ENCODE measurements around the gene TRIM14.
A peak's percentile ranks its signal among the peaks of the same experiment; 100 is the strongest.

The TRIM14 gene, protein sequence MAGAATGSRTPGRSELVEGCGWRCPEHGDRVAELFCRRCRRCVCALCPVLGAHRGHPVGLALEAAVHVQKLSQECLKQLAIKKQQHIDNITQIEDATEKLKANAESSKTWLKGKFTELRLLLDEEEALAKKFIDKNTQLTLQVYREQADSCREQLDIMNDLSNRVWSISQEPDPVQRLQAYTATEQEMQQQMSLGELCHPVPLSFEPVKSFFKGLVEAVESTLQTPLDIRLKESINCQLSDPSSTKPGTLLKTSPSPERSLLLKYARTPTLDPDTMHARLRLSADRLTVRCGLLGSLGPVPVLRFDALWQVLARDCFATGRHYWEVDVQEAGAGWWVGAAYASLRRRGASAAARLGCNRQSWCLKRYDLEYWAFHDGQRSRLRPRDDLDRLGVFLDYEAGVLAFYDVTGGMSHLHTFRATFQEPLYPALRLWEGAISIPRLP

DNA sequence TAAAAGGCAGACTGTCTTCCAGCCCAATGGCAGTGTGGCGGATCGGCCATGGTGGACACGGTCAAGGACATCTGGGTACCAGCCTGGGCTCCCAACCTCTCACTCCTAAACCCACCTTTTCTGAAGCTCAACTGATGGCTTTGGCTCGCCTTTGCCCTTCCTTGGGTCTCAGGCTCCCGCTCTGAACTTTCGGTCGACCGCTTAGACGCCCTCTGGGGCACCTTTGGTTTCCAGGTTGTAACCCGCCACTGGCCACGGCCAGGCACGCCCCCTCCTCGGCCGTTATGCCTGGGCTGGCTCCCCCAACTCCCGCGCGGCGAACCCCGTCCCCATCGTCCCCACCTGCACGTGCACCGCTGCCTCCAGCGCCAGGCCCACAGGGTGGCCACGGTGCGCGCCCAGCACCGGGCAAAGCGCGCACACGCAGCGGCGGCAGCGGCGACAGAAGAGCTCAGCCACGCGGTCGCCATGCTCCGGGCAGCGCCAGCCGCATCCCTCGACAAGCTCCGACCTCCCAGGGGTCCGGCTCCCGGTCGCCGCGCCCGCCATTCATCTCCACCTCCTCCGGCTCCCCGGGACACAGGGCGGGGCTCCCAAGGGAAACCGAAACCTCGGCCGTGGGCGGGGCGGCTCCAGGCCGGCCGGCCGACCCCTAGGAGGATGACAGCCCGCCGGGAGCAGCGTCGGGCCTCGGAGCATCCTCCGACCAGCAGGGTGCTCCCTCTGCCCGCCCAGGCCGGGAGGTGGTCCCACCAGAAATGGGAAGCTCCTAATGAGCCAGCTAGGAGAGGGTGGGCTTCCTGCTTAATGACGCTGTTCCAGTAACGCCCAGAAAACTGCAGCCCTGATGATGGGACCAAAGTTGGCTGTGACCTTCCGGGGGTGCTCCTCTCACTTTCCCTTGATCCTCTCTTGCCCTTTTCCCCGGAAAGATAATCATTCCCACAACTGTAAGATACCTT lies at the start of gene TRIM14:
Gene TRIM14, minus strand, starts transcription at position 583 of the 962 bp plus-strand sequence. Its CDS starts 34 bp downstream, at position 549.
- no peak for DNase-seq

DNA sequence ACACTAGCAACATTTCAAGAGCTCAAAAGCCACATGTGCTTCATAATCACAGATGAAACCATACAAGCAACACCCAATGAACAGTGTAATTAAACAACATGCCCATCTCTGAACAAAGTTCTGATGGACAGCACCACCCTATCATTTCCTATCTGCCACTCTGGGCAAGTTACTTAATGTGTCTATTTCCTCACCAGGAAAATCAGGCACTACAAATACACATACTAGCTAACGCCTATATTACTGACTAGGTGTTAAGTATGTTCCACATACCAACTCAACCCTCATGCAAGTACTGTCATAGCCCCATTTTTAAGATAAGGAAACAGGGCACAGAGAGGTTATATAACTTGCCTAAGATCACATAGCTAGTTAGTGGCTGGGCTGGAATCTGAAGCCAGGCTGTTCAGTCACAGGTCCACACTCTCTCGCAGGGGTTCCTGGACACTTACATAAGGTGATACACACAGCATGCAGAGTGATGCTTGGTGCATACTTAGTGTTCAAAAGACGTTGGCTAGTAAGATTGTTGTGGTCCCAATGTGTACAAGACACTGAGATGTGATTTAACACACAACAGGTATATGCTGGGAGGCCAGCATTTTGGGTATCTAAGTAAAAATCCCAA lies 49.2 kb upstream of the TRIM14 start:
- no peak for DNase-seq

DNA sequence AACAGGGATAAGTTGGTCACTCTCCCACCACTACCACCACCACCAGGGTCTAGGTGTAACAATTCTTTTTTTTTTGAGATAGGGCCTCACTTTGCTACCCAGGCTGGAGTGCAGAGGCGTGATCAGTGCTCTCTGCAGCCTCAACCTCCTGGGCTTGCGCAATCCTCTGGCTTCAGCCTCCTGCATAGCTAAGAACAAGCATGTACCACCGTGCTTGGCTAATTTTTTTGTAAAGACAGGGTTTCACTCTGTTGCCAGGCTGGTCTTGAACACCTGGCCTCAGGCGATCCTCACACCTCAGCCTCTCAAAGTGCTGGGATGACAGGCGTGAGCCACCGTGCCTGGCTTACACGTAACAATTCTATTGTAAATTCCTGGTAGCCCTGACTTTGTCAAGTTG lies 45.9 kb upstream of the TRIM14 start:
- no peak for DNase-seq

DNA sequence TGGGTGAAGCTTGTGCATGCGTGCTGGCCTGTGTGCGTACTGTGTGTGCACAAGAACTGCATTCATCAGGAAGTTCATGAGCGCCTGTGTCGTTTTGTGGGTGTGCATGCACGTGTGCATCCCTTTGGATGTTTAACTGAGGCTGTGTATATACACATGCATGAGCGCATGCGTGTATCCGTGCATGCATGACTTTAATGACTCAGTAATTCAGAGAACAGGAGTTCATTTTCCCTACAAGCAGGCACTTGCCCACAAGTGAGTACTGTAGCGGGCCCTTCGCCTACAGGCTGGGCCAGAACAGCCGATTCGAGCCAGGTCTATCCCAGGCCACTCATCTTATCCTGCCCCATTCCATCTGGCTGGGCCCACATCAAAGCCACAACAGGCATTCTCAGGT lies 43.6 kb upstream of the TRIM14 start:
- DNase-seq, result peak; percentile 11

DNA sequence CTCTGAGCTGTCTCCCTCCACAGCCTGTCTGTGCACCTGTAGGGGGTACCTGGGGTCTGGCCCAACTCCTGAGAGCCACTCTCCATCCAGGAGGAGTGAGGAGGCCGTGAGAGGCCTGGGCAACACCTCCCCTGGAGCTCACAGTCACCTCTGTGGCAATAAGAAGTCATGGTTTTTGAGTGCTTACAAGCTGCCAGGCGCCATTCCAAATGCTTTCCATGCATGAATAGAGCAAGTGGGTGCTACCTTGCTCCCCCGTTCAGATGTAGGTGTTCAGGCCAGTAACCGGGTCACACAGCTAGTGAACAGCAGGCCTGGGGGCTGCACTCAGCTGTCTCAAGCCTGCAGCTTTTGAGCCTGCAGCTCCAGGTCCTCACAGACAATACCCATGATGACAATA lies 42.8 kb upstream of the TRIM14 start:
- DNase-seq, result no peak

DNA sequence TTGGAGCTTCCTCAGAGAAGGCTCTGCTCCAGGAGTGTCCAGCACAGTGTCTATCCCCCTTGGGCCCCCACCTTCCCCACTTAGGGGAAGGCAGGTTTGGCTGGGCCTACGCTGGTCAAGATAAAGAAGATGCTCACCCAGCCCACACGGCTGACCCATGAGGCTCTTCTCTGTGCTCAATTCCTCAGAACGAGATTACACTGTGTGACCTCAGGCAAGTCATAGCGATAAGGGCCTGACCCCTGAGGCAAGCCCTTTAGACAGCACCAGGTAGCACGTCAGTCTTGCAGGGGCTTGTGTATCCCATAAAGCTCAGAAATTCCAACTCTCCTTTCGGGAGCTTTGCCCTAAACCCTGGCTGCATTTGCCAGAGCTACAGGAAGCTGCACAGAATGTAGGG lies 40.8 kb upstream of the TRIM14 start:
- no peak for DNase-seq

DNA sequence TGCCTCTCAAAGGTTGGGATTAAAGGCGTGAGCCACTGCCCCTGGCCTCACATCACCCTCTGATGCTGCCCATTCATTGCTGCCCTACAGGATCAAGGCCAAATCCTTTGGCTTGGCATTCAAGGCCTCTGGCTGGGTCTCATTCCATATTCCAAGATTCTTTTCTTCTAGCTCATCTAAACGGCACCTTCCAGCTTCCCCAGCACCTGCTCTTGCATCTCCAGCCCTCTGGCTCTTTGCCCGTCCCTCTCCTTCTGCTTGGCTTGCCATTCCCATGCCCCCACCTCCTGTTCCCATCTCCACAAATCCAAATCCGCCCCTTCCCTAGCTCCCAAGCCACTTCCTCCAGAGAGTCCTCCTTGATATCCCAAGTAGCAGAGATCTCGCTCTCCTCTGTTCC lies 40.3 kb upstream of the TRIM14 start:
- DNase-seq, result no peak

DNA sequence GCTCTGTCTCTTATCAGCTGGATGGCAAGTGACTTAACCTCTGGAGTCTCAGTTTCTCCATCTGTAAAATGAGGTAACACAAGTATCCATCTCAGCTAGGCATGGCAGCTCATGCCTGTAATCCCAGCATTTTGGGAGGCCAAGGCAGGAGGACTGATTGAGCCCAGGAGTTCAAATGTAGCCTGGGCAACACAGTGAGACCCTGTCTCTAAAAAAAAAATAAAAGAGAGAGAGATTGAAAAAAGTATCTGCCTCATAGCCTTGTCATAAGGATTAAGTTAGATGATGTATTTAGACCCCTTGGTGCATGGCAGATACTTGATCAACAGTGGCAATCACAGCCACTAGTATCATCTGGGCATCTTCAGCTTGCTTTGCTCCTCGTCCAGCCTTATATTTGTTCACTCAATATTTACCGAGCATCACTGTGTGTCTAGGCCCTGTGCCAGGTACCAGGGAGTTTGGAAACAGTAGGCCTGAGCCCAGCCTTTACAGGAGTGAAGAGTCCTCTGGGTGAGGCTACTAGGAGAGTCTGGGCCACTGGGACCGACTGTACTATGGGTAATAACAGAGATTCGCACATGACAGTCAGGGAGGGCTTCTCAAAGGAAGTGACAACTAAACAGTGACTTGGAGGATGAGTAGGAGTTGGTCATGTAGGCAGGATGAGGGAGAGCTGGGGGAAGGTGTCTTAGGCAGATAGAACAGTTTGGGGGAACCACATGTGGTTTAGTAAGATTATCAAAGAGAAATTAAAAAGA lies 39.2 kb upstream of the TRIM14 start:
- DNase-seq, result no peak

DNA sequence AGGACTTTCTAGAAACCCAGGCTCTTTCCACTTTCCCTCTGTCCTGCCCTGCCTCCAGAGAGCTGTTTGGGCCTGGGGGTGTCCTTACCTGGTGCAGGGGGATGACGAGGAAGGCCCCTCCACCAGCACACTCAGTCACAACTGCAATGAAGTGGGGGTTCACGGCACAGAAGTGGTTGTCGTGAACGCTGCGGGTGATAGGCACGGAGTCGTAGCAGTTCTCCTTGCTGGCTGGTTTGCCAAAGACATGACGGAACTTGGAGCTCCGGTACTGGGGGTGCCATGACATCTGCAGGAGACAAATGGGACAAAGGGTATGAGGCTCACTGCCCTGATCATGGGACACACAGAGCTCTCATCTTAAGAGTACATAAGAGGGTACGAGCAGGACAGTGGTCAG lies 38.4 kb upstream of the TRIM14 start:
- no peak for DNase-seq

DNA sequence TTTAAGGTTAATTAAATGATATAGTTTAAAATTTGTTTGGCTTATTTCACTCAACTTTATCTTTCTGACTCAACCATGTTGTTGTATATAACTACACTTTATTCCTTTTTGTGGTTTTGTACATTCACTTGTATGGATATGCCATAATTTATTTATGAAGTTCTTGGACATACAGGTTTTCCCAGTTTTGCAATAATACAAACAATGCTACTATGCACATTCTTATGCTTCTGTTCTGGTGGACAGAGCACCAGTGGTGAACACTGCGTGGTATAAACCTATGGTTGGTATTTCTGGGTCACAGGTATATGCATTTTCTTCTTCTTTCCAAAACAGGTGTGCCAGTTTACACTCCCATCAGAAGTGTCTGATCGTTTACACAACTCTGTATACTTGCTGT lies 35.7 kb upstream of the TRIM14 start:
- DNase-seq, result no peak

DNA sequence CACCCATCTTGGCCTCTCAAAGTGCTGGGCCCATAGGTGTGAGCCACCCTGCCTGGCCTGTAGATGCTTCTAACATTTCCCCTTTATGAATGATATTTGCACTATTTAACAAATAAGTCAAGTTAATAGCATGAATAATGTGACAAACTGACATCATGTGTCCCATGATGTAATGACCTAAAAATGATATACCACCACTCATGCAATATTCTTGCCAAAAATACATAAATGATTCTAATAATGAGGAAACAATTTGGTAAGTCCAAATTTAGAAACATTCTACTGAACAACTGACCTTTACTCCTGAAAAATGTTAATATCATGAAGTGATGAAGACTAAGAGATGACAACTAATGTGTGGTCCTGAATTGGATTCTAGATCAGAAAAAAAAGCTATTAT lies 33.5 kb upstream of the TRIM14 start:
- no peak for DNase-seq

DNA sequence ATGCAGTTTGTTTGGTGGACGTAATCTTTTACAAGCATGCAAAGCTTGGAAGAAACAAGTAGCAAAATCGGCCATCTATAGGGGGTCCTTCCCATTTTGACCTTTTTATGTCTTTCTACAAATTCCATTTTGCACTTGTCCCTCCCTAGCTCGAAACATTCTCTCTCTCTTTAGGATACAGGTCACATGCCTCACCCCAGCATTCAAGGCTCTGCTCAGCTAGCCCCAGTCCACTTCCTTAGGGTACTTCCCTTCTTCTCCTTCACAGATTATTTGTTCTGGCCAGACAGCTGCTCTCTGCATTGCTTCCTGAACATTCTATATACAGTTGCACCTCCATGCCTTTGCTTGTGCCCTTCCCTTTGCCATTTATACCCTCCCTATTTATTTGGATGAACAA lies 31.7 kb upstream of the TRIM14 start:
- no peak for DNase-seq

DNA sequence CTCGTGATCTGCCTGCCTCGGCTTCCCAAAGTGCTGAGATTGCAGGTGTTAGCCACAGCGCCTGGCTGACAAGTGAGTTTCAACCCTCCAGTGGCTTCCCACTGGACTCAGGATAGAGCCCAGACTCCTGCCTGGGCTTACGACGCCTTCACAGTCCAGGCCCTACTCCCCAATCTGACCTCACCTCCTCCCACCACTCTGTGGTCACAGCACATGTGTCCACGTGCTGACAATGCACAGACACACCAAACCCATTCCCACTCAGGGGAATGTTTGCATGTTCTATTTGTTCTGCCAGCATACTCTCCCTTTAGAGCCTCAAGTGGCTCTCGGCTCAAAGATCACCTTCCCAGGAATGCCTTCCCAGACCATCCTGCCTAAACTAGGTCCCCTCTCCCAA lies 31.1 kb upstream of the TRIM14 start:
- no peak for DNase-seq

DNA sequence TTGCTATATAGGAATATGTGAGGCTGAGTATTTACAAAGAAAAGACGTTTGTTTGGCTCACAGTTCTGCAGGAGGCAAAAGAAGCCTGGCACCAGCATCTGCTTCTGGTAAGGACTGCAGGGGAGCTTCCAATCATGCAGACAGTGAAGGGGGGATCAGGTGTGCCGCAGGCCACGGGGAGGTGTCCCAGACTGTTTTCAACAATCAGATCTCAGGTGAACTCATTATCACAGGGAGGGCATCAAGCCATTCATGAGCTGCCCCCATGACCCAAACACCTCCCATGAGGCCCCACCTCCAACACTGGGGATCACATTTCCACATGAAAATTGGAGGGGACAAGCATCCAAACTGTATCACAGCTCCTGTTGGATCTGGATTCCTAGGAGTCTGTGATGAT lies 30.4 kb upstream of the TRIM14 start:
- DNase-seq, result no peak

DNA sequence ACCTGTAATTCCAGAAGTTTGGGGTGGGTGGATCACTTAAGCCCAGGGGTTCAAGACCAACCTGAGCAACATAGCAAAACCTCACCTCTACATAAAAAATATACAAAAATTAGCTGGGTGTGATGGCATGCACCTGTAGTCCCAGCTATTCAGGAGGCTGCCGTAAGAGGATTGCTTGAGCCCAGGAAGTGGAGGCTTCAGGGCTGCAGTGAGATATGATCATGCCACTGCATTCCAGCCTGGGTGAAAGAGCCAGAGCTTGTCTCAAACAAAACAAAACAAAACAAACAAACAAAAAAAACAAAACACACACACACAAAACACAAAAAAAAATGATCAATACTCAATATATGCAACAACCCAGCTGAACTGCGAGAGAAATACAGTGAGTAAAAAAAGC lies 29.5 kb upstream of the TRIM14 start:
- DNase-seq, result no peak

DNA sequence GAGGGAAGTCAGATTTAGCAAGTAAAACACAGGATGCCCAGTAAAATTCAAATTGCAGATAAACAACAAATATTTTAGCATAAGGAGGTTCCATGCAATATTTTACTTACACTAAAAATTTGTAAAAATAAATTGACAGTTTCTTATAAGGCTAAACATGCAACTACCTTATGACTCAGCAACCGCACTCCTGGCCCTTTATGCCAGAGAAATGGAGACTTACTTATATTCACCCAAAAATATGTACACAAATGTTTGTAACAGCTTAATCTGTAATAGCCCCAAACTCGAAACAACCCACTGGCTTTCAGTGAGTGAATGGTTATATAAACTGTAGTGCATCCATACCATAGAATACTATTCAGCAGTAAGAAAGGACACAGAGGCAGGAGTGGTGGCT lies 28.6 kb upstream of the TRIM14 start:
- no peak for DNase-seq

DNA sequence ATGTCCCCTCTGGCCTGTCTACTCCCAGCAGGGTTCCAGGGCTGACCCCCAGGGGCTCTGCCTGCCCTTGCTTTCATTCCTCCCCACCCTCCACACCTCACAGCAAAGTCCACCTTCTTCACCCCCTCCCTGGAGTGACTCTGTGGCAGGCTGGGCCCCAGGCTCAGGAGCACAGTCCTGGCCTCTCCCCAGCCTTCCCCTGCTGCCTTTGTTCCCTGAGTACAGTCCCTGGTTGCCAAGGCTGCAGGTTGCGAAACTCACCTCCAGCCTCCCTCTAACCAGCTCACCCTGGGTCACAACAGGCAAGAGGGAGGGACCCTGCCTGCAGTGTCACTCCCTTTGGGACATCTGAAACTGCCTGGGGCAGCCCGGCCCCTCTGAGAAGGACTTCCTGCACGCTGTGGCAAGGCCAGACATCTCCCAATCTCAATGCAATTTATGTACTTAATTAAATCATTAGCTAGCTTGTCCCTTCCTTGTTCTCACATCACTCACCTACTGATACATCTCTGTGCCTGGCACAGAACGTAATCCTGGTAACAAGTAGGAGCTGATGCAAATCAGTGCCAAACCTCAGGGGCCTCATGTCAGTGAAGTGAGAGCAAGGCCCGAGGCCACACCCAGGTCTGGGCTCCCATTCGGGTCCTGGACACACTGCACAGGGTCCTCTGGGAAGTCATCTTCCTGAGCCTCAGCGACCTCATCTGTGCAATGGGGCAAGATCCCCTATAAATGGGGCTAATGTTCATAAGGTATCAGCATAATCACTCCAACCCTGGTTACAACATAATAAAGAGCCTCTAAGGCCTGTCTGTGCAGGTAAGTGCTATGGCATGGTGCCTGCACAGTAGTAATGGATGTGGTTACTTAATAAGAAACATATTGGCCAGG lies 27.3 kb upstream of the TRIM14 start:
- DNase-seq, result peak; percentile 5

DNA sequence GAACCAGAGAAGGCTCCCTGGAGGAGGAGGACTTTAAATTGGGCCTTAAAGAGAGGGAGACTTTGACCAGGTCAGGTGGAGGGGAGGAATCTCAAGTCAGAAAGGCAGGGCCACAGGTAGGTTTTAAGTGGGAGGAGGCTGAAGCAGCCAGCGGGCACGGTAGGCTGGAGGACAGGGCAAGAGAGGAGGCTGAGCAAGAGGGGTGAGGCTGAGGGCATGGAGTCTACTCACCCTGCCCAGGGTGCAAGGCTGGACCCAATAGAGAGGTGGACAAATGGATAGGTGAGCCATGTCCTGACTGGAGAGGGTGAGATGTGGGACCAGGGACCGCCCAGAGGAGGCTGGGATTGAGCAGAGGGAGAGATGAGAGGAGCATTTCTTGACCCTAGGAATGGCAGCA lies 25.6 kb upstream of the TRIM14 start:
- no peak for DNase-seq

DNA sequence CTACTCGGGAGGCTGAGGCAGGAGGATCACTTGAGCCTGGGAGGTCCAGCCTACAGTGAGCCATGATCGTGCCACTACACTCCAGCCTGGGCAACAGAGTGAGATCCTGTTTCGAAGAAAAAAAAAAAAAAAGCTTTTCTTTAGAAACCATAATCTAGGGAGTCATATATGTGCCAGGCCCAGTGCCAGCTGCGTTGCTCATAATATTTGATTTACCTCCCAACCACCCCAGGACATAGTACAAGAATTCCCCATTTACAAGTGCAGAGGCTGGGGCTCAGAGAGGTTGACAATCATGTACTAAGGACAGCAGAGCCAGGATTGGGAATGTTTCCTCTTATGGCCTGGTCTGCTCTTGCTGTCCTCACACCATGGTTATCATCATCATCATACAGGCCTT lies 25.1 kb upstream of the TRIM14 start:
- DNase-seq, result no peak

DNA sequence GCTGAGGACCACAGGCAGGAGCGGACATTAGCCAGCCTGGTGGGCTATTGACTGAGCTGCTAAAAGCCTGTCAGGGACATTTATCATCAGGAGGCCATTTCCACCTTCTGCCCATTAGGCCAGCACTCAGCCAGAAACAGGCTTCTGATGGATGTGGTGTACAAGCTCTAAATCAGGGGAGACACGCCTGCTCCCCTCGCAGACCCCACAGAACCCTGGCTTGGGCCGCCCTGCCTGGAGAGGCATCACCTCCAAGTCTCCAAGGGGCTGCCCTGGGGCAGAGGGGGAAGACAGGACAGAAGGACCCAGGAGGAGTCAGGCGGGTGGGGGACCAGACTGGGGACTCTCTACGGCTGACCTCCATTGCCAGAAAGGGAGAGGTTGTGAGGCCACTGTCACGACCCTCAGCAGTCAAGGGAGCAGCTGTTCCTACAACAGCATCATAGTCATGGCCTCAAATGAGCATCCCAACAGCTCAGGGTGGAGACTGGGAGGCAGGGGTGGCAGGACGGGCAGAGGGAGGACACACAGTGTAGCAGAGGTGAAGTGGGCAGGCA lies 24.0 kb upstream of the TRIM14 start:
- DNase-seq, result no peak

DNA sequence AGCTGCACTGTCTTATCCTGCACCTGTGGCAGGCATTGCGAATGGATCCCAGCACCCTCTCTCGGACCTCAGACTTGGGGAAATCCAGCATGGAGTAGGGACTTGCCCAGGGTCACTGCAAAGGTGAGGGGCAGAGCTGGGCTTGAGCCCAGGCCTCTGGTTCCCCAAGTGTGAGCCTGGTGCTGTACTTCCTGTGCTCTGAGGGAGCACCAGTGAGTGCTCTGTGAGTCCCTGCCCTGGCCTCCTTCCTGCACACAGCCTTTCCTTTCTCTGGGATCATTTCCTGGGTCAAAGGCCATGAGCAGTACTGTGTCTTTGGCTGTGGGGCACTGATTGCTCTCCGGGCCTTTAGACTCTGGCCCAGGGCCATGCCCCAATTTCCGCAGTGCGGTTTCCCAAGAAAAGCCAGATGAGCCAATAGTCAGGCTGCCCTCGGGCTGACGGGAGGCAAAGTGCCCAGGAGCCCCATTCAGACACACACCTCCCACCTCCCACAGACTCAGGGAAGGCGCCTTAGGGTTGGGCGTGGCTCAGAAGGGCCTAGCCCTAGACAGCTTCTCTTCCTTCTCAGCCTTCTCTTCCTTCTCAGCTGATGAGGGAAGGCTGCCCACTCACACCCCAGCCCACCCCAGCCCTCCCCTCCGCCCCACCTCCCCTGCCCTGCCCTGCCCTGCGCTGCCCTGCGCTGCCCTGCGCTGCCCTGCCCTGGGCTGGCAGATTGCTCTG lies 23.3 kb upstream of the TRIM14 start:
- DNase-seq, result no peak

Measured in DMS79 treated with DMSO at 0.1 percent for 48 hours (cell line).